ENCODE measurements around the gene TGFBR3L.

GRCh38 chr19:7881910-7882309 is 32.7 kb upstream of the TGFBR3L start:
- TF ChIP-seq POLR2AphosphoS5 (IDR thresholded peaks at IDR 0.05): no peak
- TF ChIP-seq POLR2A (IDR thresholded peaks at IDR 0.05; ENCODE audit: low read depth): no peak
- TF ChIP-seq, protein P1, sequence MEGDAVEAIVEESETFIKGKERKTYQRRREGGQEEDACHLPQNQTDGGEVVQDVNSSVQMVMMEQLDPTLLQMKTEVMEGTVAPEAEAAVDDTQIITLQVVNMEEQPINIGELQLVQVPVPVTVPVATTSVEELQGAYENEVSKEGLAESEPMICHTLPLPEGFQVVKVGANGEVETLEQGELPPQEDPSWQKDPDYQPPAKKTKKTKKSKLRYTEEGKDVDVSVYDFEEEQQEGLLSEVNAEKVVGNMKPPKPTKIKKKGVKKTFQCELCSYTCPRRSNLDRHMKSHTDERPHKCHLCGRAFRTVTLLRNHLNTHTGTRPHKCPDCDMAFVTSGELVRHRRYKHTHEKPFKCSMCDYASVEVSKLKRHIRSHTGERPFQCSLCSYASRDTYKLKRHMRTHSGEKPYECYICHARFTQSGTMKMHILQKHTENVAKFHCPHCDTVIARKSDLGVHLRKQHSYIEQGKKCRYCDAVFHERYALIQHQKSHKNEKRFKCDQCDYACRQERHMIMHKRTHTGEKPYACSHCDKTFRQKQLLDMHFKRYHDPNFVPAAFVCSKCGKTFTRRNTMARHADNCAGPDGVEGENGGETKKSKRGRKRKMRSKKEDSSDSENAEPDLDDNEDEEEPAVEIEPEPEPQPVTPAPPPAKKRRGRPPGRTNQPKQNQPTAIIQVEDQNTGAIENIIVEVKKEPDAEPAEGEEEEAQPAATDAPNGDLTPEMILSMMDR (IDR thresholded peaks at IDR 0.05): no peak

Data from esophagus muscularis mucosa (tissue), 3 donors.